ENCODE results near the gene PRPF6.
A peak's percentile ranks its signal among the peaks of the same experiment; 100 is the strongest.
"Not testable (repeated sequence)": the region's sequence is repeated elsewhere in the genome, so short reads cannot be mapped to it uniquely, and the experiment has no call there.

Gene PRPF6

GRCh38 chr20:63968928-63969760 is 11.8 kb upstream of the PRPF6 start:
- Histone ChIP-seq H3K79me2 (ENCODE audit: insufficient read depth, low read length) (peaks cover 11% of the 10 kb centered on the region; the same call in 1 of the 2 replicates), H3K4me2 (ENCODE audit: low read depth, low read length, poor library complexity, severe bottlenecking) (peak overlapping the region; percentile 88), H3K27me3 (ENCODE audit: insufficient read depth, low read length, poor library complexity, severe bottlenecking) (no peaks in the 10 kb centered on the region), H3K9me3 (ENCODE audit: insufficient read depth, low read depth, low read length) (no peaks in the 10 kb centered on the region), H3F3A (ENCODE audit: low read depth) (no peaks in the 10 kb centered on the region), H4K20me1 (ENCODE audit: insufficient read depth, low read length, poor library complexity, severe bottlenecking) (no peaks in the 10 kb centered on the region), H2AFZ (ENCODE audit: low read length) (no peak overlapping the region), H3K36me3 (ENCODE audit: insufficient read depth, low read length) (no peaks in the 10 kb centered on the region), H3K4me1 (ENCODE audit: insufficient read depth, low read length, poor library complexity, severe bottlenecking) (peaks cover 20% of the 10 kb centered on the region), H3K9me2 (replicated peaks; ENCODE audit: low read depth, low read length) (no peaks in the 10 kb centered on the region), H3K9ac (ENCODE audit: low read depth, low read length, poor library complexity, severe bottlenecking) (peak overlapping the region; percentile 91), H3K4me3 (ENCODE audit: low read length, poor library complexity, severe bottlenecking) (peak overlapping the region; percentile 89)
- TF ChIP-seq, protein P1, sequence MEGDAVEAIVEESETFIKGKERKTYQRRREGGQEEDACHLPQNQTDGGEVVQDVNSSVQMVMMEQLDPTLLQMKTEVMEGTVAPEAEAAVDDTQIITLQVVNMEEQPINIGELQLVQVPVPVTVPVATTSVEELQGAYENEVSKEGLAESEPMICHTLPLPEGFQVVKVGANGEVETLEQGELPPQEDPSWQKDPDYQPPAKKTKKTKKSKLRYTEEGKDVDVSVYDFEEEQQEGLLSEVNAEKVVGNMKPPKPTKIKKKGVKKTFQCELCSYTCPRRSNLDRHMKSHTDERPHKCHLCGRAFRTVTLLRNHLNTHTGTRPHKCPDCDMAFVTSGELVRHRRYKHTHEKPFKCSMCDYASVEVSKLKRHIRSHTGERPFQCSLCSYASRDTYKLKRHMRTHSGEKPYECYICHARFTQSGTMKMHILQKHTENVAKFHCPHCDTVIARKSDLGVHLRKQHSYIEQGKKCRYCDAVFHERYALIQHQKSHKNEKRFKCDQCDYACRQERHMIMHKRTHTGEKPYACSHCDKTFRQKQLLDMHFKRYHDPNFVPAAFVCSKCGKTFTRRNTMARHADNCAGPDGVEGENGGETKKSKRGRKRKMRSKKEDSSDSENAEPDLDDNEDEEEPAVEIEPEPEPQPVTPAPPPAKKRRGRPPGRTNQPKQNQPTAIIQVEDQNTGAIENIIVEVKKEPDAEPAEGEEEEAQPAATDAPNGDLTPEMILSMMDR (conservative IDR thresholded peaks at IDR 0.05; ENCODE audit: low read length) = no peak
- no peak for TF ChIP-seq EZH2phosphoT487 (IDR thresholded peaks at IDR 0.05; ENCODE audit: borderline replicate concordance)

DNA sequence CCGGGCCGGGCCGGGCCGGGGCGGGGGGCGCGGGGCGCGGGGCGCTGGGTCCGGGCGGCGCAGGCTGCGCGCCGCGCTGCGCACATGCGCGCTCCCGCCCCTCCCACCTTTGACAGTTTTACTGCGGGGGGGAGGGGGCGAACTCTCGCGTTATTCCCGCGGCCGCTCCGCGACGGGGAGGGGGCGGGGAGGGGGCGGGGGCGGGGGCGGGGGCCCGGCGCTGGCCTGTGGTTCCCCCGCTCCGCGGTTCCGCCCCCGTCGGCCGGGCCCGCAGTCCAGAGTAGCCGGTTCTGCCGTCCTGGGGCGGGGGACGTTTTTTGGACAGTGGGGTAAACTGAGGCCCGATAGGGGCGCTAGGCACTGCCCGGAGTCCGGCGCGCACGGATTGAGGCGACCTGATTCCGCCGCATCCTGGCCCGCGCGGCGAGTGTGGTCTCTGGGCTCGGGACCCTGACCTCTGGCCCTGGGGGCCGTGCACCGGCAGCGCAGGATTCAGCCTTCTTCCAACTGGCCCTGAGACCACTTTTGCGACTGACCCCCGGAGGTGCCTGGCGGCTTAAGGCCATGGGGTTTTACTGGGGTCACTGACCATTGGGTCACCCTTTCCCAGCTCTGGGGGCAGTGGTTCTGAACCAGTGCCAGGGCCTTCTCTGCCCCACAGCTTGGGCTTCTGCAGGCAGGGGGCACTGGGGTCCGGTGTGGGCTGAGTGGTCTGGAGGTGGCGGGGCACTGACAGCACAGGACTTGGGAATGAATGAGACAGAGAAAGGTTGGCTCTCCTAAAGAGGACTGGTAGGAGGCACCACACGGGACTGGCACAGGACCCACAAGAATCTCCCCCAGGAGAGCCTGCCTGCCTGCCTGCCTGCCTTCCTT is 10.9 kb upstream of the PRPF6 start, which contains the start of gene ZNF512B:
Gene ZNF512B, minus strand, starts transcription at position 93 of the 876 bp plus-strand sequence. CDS start 1,980 bp downstream, outside the sequence.
- Histone ChIP-seq H3K9ac (ENCODE audit: low read depth, low read length, poor library complexity, severe bottlenecking) (peak within 1 kb of the TSS; percentile 91), H3K4me3 (ENCODE audit: low read length, poor library complexity, severe bottlenecking) (peak within 1 kb of the TSS; percentile 89), H2AFZ (ENCODE audit: low read length) (no peak within 1 kb of the TSS), H3K9me2 (replicated peaks; ENCODE audit: low read depth, low read length) (no peaks in the 10 kb centered on the region), H3K27me3 (ENCODE audit: insufficient read depth, low read length, poor library complexity, severe bottlenecking) (no peaks in the 10 kb centered on the region), H4K20me1 (ENCODE audit: insufficient read depth, low read length, poor library complexity, severe bottlenecking) (no peaks in the 10 kb centered on the region), H3K4me1 (ENCODE audit: insufficient read depth, low read length, poor library complexity, severe bottlenecking) (peaks cover 20% of the 10 kb centered on the region), H3K9me3 (ENCODE audit: insufficient read depth, low read depth, low read length) (no peaks in the 10 kb centered on the region), H3K4me2 (ENCODE audit: low read depth, low read length, poor library complexity, severe bottlenecking) (peak within 1 kb of the TSS; percentile 88), H3K79me2 (ENCODE audit: insufficient read depth, low read length) (peaks cover 11% of the 10 kb centered on the region; the same call in 1 of the 2 replicates), H3F3A (ENCODE audit: low read depth) (no peaks in the 10 kb centered on the region), H3K36me3 (ENCODE audit: insufficient read depth, low read length) (no peaks in the 10 kb centered on the region)
- no peak for TF ChIP-seq EZH2phosphoT487 (IDR thresholded peaks at IDR 0.05; ENCODE audit: borderline replicate concordance)
- TF ChIP-seq, protein P1 (conservative IDR thresholded peaks at IDR 0.05; ENCODE audit: low read length) = no peak

DNA sequence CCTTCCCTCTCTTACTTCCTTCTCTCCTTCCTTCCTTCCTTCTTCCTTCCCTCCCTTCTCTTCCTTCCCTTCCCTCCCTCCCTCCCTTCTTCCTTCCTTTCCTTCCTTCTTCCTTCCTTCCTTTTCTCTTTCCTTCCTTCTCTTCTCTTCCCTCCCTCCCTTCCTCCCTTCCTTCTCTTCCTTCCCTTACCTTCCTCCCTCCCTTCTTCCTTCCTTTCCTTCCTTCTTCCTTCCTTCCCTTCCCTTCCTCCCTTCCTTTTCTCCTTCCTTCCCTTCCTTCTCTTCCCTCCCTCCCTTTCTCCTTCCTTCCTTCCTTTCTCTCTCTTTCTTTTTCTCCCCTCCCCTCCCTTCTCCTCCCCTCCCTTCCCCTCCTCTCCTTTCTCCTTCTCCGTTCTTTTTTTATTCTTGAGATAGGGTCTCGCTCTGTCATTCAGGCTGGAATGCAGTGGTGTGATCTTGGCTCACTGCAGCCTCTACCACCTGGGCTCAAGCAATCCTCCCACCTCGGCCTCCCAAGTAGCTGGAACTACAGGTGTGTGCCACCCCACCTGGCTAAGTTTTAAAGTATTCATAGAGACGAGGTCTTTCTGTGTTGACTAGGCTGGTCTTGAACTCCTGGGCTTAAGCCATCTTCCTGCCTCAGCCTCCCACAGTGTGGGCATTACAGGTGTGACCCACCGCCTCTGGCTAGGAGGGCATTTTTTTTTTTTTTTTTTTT is 10.1 kb upstream of the PRPF6 start:
- H3K4me3 ChIP-seq (ENCODE audit: low read length, poor library complexity, severe bottlenecking) = no peak overlapping the region
- no peak overlapping the region for H3K4me2 ChIP-seq (ENCODE audit: low read depth, low read length, poor library complexity, severe bottlenecking)
- H4K20me1 ChIP-seq (ENCODE audit: insufficient read depth, low read length, poor library complexity, severe bottlenecking) = no peaks in the 10 kb centered on the region

DNA sequence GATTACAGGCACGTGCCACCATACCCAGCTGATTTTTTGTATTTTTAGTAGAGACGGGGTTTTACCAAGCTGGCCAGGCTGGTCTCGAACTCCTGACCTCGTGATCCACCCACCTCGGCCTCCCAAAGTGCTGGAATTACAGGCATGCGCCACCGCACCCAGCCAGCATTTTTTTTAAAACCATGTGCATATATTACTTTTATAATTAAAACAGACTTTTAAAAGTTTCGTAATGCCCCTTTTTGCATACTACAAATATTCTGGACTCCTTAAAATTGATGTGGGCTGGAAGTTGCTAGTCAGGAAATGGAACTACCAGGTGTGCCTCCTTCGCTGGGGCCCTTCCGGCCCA is 9.0 kb upstream of the PRPF6 start:
- H3K36me3 ChIP-seq (ENCODE audit: insufficient read depth, low read length); H3K4me3 ChIP-seq (ENCODE audit: low read length, poor library complexity, severe bottlenecking); H2AFZ ChIP-seq (ENCODE audit: low read length); H3K9ac ChIP-seq (ENCODE audit: low read depth, low read length, poor library complexity, severe bottlenecking); H4K20me1 ChIP-seq (ENCODE audit: insufficient read depth, low read length, poor library complexity, severe bottlenecking); H3K27me3 ChIP-seq (ENCODE audit: insufficient read depth, low read length, poor library complexity, severe bottlenecking); H3K9me2 ChIP-seq (replicated peaks; ENCODE audit: low read depth, low read length); H3K9me3 ChIP-seq (ENCODE audit: insufficient read depth, low read depth, low read length); H3K4me2 ChIP-seq (ENCODE audit: low read depth, low read length, poor library complexity, severe bottlenecking); H3F3A ChIP-seq (ENCODE audit: low read depth): not testable (repeated sequence)
- H3K4me1 ChIP-seq (ENCODE audit: insufficient read depth, low read length, poor library complexity, severe bottlenecking) = peaks cover 23% of the 10 kb centered on the region
- H3K79me2 ChIP-seq (ENCODE audit: insufficient read depth, low read length) = peaks cover 11% of the 10 kb centered on the region; the same call in 1 of the 2 replicates

More for the DNA sequence above, 10.1 kb upstream of the PRPF6 start:
- Histone ChIP-seq H3K79me2 (ENCODE audit: insufficient read depth, low read length) (peaks cover 11% of the 10 kb centered on the region; the same call in 1 of the 2 replicates), H3K9me3 (ENCODE audit: insufficient read depth, low read depth, low read length) (no peaks in the 10 kb centered on the region), H2AFZ (ENCODE audit: low read length) (no peak overlapping the region), H3K9me2 (replicated peaks; ENCODE audit: low read depth, low read length) (no peaks in the 10 kb centered on the region), H3F3A (ENCODE audit: low read depth) (no peaks in the 10 kb centered on the region), H3K27me3 (ENCODE audit: insufficient read depth, low read length, poor library complexity, severe bottlenecking) (no peaks in the 10 kb centered on the region), H3K4me1 (ENCODE audit: insufficient read depth, low read length, poor library complexity, severe bottlenecking) (peaks cover 20% of the 10 kb centered on the region), H3K36me3 (ENCODE audit: insufficient read depth, low read length) (no peaks in the 10 kb centered on the region), H3K9ac (ENCODE audit: low read depth, low read length, poor library complexity, severe bottlenecking) (no peak overlapping the region)
- TF ChIP-seq, protein P1 (conservative IDR thresholded peaks at IDR 0.05; ENCODE audit: low read length) = no peak
- TF ChIP-seq EZH2phosphoT487 (IDR thresholded peaks at IDR 0.05; ENCODE audit: borderline replicate concordance) = no peak

Measured in Loucy (cell line).